ENCODE measurements around the gene HOXC5. TPM values are rescaled to one million over a fixed set of nuclear protein-coding genes. Genes with fewer than 3 reads are reported as not detected.
"Not testable (repeated sequence)": the region's sequence is repeated elsewhere in the genome, so short reads cannot be mapped to it uniquely, and the experiment has no call there.

HOXC5 gene
- total RNA-seq, 1 experiment from 2014 or later, result 3.4 TPM

- Mint-ChIP-seq H3K27ac (ENCODE audit: unreplicated experiment) (no peak overlapping the region), H3K27me3 (ENCODE audit: insufficient read depth, unreplicated experiment) (no peaks in the 10 kb centered on the region), H3K4me1 (ENCODE audit: low read depth, unreplicated experiment) (peaks cover 10% of the 10 kb centered on the region), H3K4me3 (ENCODE audit: unreplicated experiment) (no peak overlapping the region), H3K36me3 (ENCODE audit: insufficient read depth, unreplicated experiment) (no peaks in the 10 kb centered on the region), H3K9me3 (ENCODE audit: unreplicated experiment) (no peaks in the 10 kb centered on the region)
- BruUV-seq (replicated peaks), result no TSS peak
- ChIA-PET CTCF (no interaction called here), POLR2A (no interaction called here)
- intact Hi-C loops (cut with micrococcal nuclease; ENCODE audit: unreplicated experiment), result no loop called here
- Histone ChIP-seq H3K27me3 (replicated peaks; ENCODE audit: control insufficient read depth, insufficient read depth, low read length) (no peaks in the 10 kb centered on the region), H3K4me1 (no peaks in the 10 kb centered on the region), H3K4me3 (ENCODE audit: low read depth, low read length) (no peak overlapping the region), H3K36me3 (ENCODE audit: control insufficient read depth, insufficient read depth, low read length) (no peaks in the 10 kb centered on the region), H3K9me3 (no peaks in the 10 kb centered on the region)
- TF ChIP-seq CTCF (IDR thresholded peaks at IDR 0.05; ENCODE audit: insufficient read depth in 1 of 2, low read depth in 1 of 2, low read length in 1 of 2, severe bottlenecking in 1 of 2, unreplicated experiment in 1 of 2), result no peak
- no peak for DNase-seq
Observed at GRCh38 chr12:54075409-54075808, 42.6 kb downstream of the HOXC5 start.

- intact Hi-C loops (cut with micrococcal nuclease; ENCODE audit: unreplicated experiment), result no loop called here
- Mint-ChIP-seq H3K36me3 (ENCODE audit: insufficient read depth, unreplicated experiment) (no peaks in the 10 kb centered on the region), H3K27me3 (ENCODE audit: insufficient read depth, unreplicated experiment) (no peaks in the 10 kb centered on the region), H3K27ac (ENCODE audit: unreplicated experiment) (no peak overlapping the region), H3K4me1 (ENCODE audit: low read depth, unreplicated experiment) (peaks cover 16% of the 10 kb centered on the region), H3K4me3 (ENCODE audit: unreplicated experiment) (no peak overlapping the region), H3K9me3 (ENCODE audit: unreplicated experiment) (no peaks in the 10 kb centered on the region)
- no peaks in the 10 kb centered on the region for H3K36me3 ChIP-seq (ENCODE audit: control insufficient read depth, insufficient read depth, low read length)
- H3K9me3 ChIP-seq, result no peaks in the 10 kb centered on the region
- H3K27me3 ChIP-seq (replicated peaks; ENCODE audit: control insufficient read depth, insufficient read depth, low read length), result no peaks in the 10 kb centered on the region
- H3K4me3 ChIP-seq (ENCODE audit: low read depth, low read length), result no peak overlapping the region
- BruUV-seq (replicated peaks), result no TSS peak
- H3K4me1 ChIP-seq, result no peaks in the 10 kb centered on the region
- no peak for DNase-seq
- no peak for TF ChIP-seq CTCF (IDR thresholded peaks at IDR 0.05; ENCODE audit: insufficient read depth in 1 of 2, low read depth in 1 of 2, low read length in 1 of 2, severe bottlenecking in 1 of 2, unreplicated experiment in 1 of 2)
- ChIA-PET CTCF (no interaction called here), POLR2A (no interaction called here)
Observed at GRCh38 chr12:54075974-54076373, 43.1 kb downstream of the HOXC5 start.

GRCh38 chr12:54077843-54078242, 45.0 kb downstream of the HOXC5 start:
- H3K4me3 ChIP-seq (ENCODE audit: low read depth, low read length); H3K9me3 Mint-ChIP-seq (ENCODE audit: unreplicated experiment); H3K4me1 ChIP-seq; H3K36me3 Mint-ChIP-seq (ENCODE audit: insufficient read depth, unreplicated experiment); DNase-seq; BruUV-seq (replicated peaks); H3K4me3 Mint-ChIP-seq (ENCODE audit: unreplicated experiment); intact Hi-C loops (cut with micrococcal nuclease; ENCODE audit: unreplicated experiment); H3K36me3 ChIP-seq (ENCODE audit: control insufficient read depth, insufficient read depth, low read length); H3K9me3 ChIP-seq; H3K27me3 ChIP-seq (replicated peaks; ENCODE audit: control insufficient read depth, insufficient read depth, low read length); H3K27me3 Mint-ChIP-seq (ENCODE audit: insufficient read depth, unreplicated experiment): not testable (repeated sequence)
- ChIA-PET CTCF (interaction anchor here (0.6 kb wide), 1 partner anchor 93 kb away, joined by 3 read pairs; the partner anchor contains the start of gene HOXC10), POLR2A (interaction anchor here (0.6 kb wide), 1 partner anchor 291 kb away, joined by 3 read pairs; no protein-coding TSS in a partner anchor)
- Mint-ChIP-seq H3K27ac (ENCODE audit: unreplicated experiment) (peak overlapping the region; percentile 53), H3K4me1 (ENCODE audit: low read depth, unreplicated experiment) (peaks cover 31% of the 10 kb centered on the region)

GRCh38 chr12:54079115-54079514, 46.3 kb downstream of the HOXC5 start:
- H3K9me3 ChIP-seq; CTCF ChIA-PET; POLR2A ChIA-PET; intact Hi-C loops (cut with micrococcal nuclease; ENCODE audit: unreplicated experiment); H3K9me3 Mint-ChIP-seq (ENCODE audit: unreplicated experiment); H3K36me3 ChIP-seq (ENCODE audit: control insufficient read depth, insufficient read depth, low read length); DNase-seq; BruUV-seq (replicated peaks); H3K4me3 ChIP-seq (ENCODE audit: low read depth, low read length); H3K4me3 Mint-ChIP-seq (ENCODE audit: unreplicated experiment); H3K27ac Mint-ChIP-seq (ENCODE audit: unreplicated experiment); H3K27me3 Mint-ChIP-seq (ENCODE audit: insufficient read depth, unreplicated experiment); H3K4me1 ChIP-seq; H3K27me3 ChIP-seq (replicated peaks; ENCODE audit: control insufficient read depth, insufficient read depth, low read length); H3K36me3 Mint-ChIP-seq (ENCODE audit: insufficient read depth, unreplicated experiment): not testable (repeated sequence)
- peaks cover 39% of the 10 kb centered on the region for H3K4me1 Mint-ChIP-seq (ENCODE audit: low read depth, unreplicated experiment)

- H3K36me3 Mint-ChIP-seq (ENCODE audit: insufficient read depth, unreplicated experiment); H3K4me1 ChIP-seq; H3K27ac Mint-ChIP-seq (ENCODE audit: unreplicated experiment); H3K27me3 ChIP-seq (replicated peaks; ENCODE audit: control insufficient read depth, insufficient read depth, low read length); H3K9me3 ChIP-seq; DNase-seq; H3K27me3 Mint-ChIP-seq (ENCODE audit: insufficient read depth, unreplicated experiment); H3K4me3 ChIP-seq (ENCODE audit: low read depth, low read length); CTCF ChIA-PET; H3K4me3 Mint-ChIP-seq (ENCODE audit: unreplicated experiment); H3K36me3 ChIP-seq (ENCODE audit: control insufficient read depth, insufficient read depth, low read length); BruUV-seq (replicated peaks); intact Hi-C loops (cut with micrococcal nuclease; ENCODE audit: unreplicated experiment); H3K9me3 Mint-ChIP-seq (ENCODE audit: unreplicated experiment); POLR2A ChIA-PET: not testable (repeated sequence)
- H3K4me1 Mint-ChIP-seq (ENCODE audit: low read depth, unreplicated experiment), result peaks cover 45% of the 10 kb centered on the region
Observed at GRCh38 chr12:54080008-54080924, 47.4 kb downstream of the HOXC5 start.

All from Caco-2 (cell line).